Measurements from ENCODE around the gene DPH1.
A peak's percentile ranks its signal among the peaks of the same experiment; 100 is the strongest.

The DPH1 gene

GRCh38 chr17:2081564-2081963 lies 51.6 kb downstream of the DPH1 start:
- DNase-seq (ENCODE audit: low read depth, low spot score), result no peak

DNA sequence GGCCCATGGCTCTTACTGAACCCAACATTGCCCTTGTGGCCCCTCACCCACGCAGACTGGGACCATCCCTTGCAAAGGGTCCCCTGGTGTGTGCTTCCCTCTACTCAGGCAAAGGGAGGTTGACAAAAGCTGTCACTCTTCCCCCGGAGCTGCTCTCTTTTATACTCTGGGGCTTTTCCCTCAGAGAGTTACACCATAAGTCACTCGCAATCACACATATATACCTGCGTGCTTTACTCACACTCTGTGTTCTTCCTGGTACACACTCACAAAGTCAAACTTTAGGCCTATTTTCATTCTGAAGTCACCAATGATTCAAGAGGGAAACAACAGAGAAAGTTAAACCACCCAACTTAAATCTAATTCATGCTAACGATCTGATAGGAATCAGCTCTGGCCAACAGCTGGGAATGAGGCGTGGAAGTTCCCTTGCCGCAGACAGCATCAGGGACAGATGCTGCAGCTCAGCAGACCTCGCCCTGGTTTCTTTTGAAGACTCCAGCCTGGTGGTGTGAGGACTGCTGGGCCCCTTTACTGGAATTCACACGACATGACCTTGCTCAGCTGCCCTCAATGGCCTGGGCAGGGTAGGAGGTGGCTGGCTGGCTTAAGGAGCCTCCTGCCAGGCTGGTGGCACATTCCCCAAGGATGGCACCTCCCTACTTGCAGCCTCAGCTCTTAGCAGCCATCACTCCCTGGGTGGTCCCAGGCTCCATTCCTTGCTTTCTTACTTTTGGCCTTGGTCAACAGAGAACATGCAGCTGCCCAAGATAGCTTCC lies 52.2 kb downstream of the DPH1 start:
- DNase-seq (ENCODE audit: low read depth, low spot score), result no peak

DNA sequence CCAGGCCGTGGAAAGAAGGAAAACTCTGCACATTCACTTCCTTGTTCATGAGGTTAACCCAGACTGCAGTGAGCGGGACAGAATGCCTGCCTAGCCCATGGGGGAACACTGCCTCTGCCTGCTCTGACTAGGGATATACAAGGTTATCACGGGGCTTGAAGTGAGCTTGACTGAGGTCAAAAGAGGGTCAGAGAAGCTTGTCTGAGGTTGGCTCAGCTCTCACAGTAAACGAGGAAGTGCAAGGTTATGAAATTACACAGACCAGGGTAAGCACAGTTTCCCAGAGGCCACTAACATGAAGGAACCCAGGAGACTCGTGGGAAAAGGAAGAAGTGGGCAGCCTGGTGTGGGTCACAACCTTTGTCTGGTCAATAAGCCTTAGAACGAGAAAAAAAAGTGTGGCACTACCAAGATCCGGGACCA lies 53.7 kb downstream of the DPH1 start:
- no peak for DNase-seq (ENCODE audit: low read depth, low spot score)

DNA sequence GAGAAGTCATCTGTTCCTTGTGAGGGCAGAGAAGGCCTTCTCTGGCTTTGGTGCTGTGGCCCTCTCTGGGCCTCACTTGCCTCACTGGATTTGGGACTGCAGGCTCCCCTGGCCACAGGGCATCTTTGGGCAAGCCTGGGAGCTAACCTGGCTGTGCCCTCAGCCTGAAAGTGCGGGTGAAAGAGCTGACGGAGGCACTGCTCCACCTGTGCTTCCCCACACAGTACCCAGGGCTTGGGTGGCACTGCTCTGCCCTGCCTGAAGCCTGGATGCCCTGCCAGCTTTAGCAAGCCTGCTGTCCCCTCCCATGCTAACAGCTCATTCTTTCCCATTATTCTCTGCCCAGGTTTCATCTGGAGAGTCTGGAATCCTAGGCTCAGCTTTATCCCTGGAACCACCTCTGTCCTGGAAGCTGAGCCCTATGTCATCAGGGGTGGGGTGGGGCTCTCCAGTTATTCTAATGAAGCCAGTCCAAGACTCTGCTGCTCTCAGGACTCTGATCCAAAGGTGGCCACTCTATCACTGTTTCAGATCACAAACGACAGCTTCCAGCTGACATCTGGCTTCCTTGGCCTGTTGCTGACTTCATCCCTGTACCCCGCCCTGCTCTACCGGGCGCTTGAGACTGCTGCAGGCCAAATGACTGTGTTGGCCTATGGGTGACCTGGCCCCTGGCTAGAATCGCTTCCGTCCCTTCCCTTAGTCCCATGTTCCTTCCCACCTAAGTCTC lies 54.2 kb downstream of the DPH1 start:
- DNase-seq (ENCODE audit: low read depth, low spot score), result no peak

GRCh38 chr17:2084766-2085647 lies 55.1 kb downstream of the DPH1 start:
- DNase-seq (ENCODE audit: low read depth, low spot score), result peak; percentile 78

- no peak for DNase-seq (ENCODE audit: low read depth, low spot score)
These were observed 55.6 kb downstream of the DPH1 start for GRCh38 chr17:2085648-2085949.

GRCh38 chr17:2086306-2086705 lies 56.4 kb downstream of the DPH1 start:
- DNase-seq (ENCODE audit: low read depth, low spot score), result no peak

DNA sequence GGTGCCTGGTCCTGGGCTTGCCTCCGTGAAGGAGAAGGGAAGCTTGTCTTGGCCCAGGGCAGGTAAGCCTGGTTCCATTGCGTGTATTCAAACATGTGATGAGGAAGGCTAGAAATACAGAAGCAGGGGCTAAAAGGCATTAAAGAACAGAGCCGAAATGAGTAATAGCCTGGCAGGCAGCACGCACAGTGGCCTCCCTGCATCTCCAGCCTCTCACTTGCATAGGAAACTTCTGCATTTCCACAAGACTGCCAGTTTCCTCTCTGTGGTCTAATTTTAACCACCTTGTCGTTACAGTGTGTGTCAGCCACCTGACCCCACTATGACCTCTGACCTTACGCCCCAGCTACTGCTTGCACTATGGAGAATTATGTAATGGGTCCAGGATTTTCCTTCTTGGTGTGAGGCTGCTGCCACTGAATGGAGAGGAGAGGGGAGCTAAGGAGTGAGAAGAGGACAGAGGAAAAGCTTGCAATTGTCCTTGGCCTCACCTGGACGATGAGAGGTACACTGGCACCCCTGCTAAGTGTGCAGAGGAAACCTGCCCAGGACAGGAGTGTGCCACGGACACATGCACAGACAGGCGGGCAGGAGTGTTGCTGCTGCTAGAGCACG lies 57.8 kb downstream of the DPH1 start:
- DNase-seq (ENCODE audit: low read depth, low spot score), result no peak

DNA sequence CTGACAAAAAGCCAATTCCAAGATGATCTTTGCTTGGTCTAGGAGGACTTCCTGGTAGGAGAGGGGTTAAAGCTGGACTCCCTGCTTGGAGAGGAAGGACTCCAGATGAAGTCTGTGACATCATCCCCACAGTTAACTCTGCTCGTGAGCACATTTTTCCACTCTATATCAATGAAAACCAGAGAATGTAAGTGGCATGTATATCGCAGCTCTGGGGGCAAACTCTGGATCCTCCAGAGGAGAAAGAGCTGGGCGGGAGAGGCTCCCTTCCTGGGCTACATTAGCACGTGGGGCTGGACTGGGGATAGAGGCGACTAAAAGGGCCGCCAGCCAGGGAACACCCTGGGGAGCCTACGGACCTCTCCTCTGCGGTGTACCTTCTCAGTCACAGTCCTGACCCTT lies 59.1 kb downstream of the DPH1 start:
- no peak for DNase-seq (ENCODE audit: low read depth, low spot score)

GRCh38 chr17:2090210-2090641 lies 60.3 kb downstream of the DPH1 start:
- no peak for DNase-seq (ENCODE audit: low read depth, low spot score)

DNA sequence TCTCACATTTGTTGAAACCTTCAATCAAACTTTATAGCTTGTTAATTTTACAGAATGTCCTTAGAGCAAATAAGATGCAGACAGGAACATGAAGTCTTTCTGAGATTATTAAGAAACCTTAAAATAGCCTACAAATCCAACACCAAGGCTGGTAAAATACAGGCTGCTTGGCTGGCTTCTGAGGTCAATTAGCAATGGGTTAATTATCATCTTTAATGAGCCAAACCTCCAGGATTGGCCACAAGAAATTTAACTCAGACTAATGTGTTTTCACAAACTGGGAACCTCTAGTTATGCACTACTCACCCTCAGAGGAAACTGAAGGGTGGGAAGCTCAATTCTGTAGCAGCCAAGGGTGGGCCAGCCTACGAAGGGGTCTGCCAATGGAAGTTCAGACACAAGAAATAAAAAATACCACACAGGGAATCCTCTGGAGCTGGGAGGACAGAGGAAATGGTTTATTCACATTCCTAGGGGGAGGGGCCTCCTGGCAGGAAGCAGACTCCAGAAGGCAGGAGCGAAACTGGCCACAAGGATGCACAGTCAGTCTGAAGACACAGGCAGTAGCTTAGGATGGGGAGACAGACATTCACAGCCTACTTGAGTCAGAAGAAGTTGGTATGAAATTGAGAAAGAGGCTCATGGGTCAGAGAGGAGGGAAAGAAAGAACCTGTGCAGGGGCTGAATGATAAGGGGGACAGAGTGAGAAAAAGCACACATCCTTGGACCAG lies 61.0 kb downstream of the DPH1 start:
- DNase-seq (ENCODE audit: low read depth, low spot score), result no peak

- DNase-seq (ENCODE audit: low read depth, low spot score), result no peak
These were observed 62.3 kb downstream of the DPH1 start for GRCh38 chr17:2092253-2092652.

DNA sequence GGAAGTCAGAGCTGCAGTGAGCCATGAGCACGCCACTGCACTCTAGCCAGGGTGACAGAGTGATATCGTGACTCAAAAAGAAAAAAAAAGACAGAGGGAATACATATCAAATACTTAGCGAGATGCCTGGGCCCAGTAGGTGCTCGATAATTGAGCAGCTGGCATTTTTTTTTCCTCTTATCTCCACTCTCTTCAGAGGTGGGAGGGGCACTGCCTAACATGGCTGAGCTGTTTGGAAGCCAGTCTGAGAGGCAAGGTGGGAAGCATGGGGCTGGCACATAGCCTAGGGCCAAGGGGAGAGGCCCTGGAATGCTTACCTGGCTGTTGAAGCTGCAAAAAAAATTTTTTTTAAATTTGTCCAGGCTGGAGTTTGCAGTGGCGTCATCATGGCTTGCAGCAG lies 63.4 kb downstream of the DPH1 start:
- no peak for DNase-seq (ENCODE audit: low read depth, low spot score)

All from brain pericyte (primary cell).